CD4-positive, CD25-positive, alpha-beta regulatory T cell (primary cell): ENCODE results near the gene RGS19. TPM values are rescaled to one million over a fixed set of nuclear protein-coding genes. Genes with fewer than 3 reads are reported as not detected.

Source experiments
- ATAC-seq, 2 donors: fragments of 150-1000 bp; cut with Tn5 transposase; one replicate each; pipeline ENCODE4 v1.10.0; 2021; ENCODE audit warnings: low read depth in 2 of 2, moderate number of reproducible peaks in 2 of 2, moderate library complexity in 1 of 2
- DNase-seq, 3 donors: peaks; one replicate each; pipeline versions ENCODE4 v3.0.0 to v3.0.0-alpha.2; 2012 to 2022; ENCODE audit warnings: mixed read lengths in 1 of 3
- H3K27ac ChIP-seq: one replicate; pipeline ENCODE4 v1.7.0; 2013; ENCODE audit warnings: mild to moderate bottlenecking, low read length; ENCODE audit not compliant: insufficient read depth, poor library complexity, severe bottlenecking
- H3K27me3 ChIP-seq: one replicate; pipeline ENCODE4 v1.7.0; 2013; ENCODE audit warnings: low read length; ENCODE audit not compliant: control insufficient read depth, insufficient read depth
- H3K36me3 ChIP-seq: one replicate; pipeline ENCODE4 v1.7.0; 2013; ENCODE audit warnings: mild to moderate bottlenecking, low read length, moderate library complexity; ENCODE audit not compliant: control insufficient read depth, insufficient read depth
- H3K4me1 ChIP-seq: 2 replicates; pipeline ENCODE4 v1.7.0; 2013; ENCODE audit warnings: mild to moderate bottlenecking, low read length; ENCODE audit not compliant: insufficient read depth, control insufficient read depth, poor library complexity, severe bottlenecking
- H3K4me3 ChIP-seq: one replicate; pipeline ENCODE4 v1.7.0; 2013; ENCODE audit warnings: low read depth, mild to moderate bottlenecking, low read length, moderate library complexity
- H3K9me3 ChIP-seq, 2 experiments: 1 replicate in 1 of 2; 2 replicates in 1 of 2; pipeline ENCODE4 v1.7.0; 2013; ENCODE audit warnings: low read length in 2 of 2, mild to moderate bottlenecking in 1 of 2, moderate library complexity in 1 of 2; ENCODE audit not compliant: control insufficient read depth in 2 of 2
- H3K27ac Mint-ChIP-seq, 3 donors: one replicate each; pipeline ENCODE4 v1.8.0; 2020 to 2022; ENCODE audit warnings: mild to moderate bottlenecking in 3 of 3, mixed read lengths in 3 of 3, moderate library complexity in 2 of 3
- H3K27me3 Mint-ChIP-seq: one replicate; pipeline ENCODE4 v1.8.0; 2022; ENCODE audit warnings: mild to moderate bottlenecking, mixed read lengths
- H3K36me3 Mint-ChIP-seq: one replicate; pipeline ENCODE4 v1.8.0; 2020; ENCODE audit warnings: mixed read lengths
- H3K4me1 Mint-ChIP-seq, 4 donors: one replicate each; pipeline ENCODE4 v1.8.0; 2020 to 2022; ENCODE audit warnings: mixed read lengths in 4 of 4, mild to moderate bottlenecking in 1 of 4
- H3K4me3 Mint-ChIP-seq, 4 donors: one replicate each; pipeline ENCODE4 v1.8.0; 2020 to 2022; ENCODE audit warnings: mild to moderate bottlenecking in 4 of 4, mixed read lengths in 4 of 4, moderate library complexity in 3 of 4
- H3K9me3 Mint-ChIP-seq, 7 donors: one replicate each; pipeline ENCODE4 v1.8.0; 2020 to 2022; ENCODE audit warnings: mixed read lengths in 7 of 7, mild to moderate bottlenecking in 3 of 7, moderate library complexity in 2 of 7
- polyA plus RNA-seq, 4 donors: library from polyadenylated mRNA; unstranded; fragments of 300-500 nt; fragmentation: Illumina TruSeq; gene quantifications; one replicate each; pipeline ENCODE4 v1.2.3, GENCODE V29; 2021
- total RNA-seq: library from RNA; stranded (reverse); gene quantifications from one replicate; pipeline ENCODE4 v1.2.3, GENCODE V29; 2022

Gene RGS19
- total and polyA plus RNA-seq, 5 donors from 2014 or later: 50.7 to 105 (median 85.2) TPM

- Mint-ChIP-seq H3K4me1 (peaks cover 0 to 9% (median 5%) of the 10 kb centered on the region in 4 donors), H3K36me3 (no peaks in the 10 kb centered on the region), H3K9me3 (peaks cover 0 to 2% (median 0%) of the 10 kb centered on the region in 7 donors), H3K27me3 (peaks cover 6% of the 10 kb centered on the region), H3K27ac (no peak overlapping the region), H3K4me3 (no peak overlapping the region)
- peaks cover 8% of the 10 kb centered on the region for H3K4me1 ChIP-seq
- DNase-seq: no peak
- H3K9me3 ChIP-seq: no peaks in the 10 kb centered on the region
- no peaks in the 10 kb centered on the region for H3K36me3 ChIP-seq
- H3K27ac ChIP-seq: no peak overlapping the region
- H3K4me3 ChIP-seq: no peak overlapping the region
- H3K27me3 ChIP-seq: no peaks in the 10 kb centered on the region
- ATAC-seq: no peak
Observed at GRCh38 chr20:64116541-64117431, 37.5 kb upstream of the RGS19 start.

- no peaks in the 10 kb centered on the region for H3K36me3 ChIP-seq
- H3K4me3 ChIP-seq: no peak overlapping the region
- H3K36me3 Mint-ChIP-seq: no peaks in the 10 kb centered on the region
- peaks cover 0 to 9% (median 5%) of the 10 kb centered on the region in 4 donors for H3K4me1 Mint-ChIP-seq
- H3K27me3 Mint-ChIP-seq: peaks cover 6% of the 10 kb centered on the region
- no peak overlapping the region for H3K27ac Mint-ChIP-seq
- peaks cover 8% of the 10 kb centered on the region for H3K4me1 ChIP-seq
- H3K4me3 Mint-ChIP-seq: no peak overlapping the region
- ATAC-seq (no peak), DNase-seq (no peak)
- no peaks in the 10 kb centered on the region for H3K9me3 Mint-ChIP-seq
- no peak overlapping the region for H3K27ac ChIP-seq
- H3K27me3 ChIP-seq: no peaks in the 10 kb centered on the region
- no peaks in the 10 kb centered on the region for H3K9me3 ChIP-seq
Observed at GRCh38 chr20:64116016-64116415, 36.7 kb upstream of the RGS19 start.

GRCh38 chr20:64115171-64115911 is 36.0 kb upstream of the RGS19 start:
- Mint-ChIP-seq H3K4me1 (peaks cover 0 to 7% (median 4%) of the 10 kb centered on the region in 4 donors), H3K36me3 (no peaks in the 10 kb centered on the region), H3K27ac (peak overlapping the region in 1 of 3 donors; percentile 66), H3K4me3 (no peak overlapping the region), H3K9me3 (no peaks in the 10 kb centered on the region), H3K27me3 (peaks cover 2% of the 10 kb centered on the region)
- ATAC-seq (no peak), DNase-seq (no peak)
- no peaks in the 10 kb centered on the region for H3K36me3 ChIP-seq
- H3K27ac ChIP-seq: no peak overlapping the region
- H3K9me3 ChIP-seq: no peaks in the 10 kb centered on the region
- no peaks in the 10 kb centered on the region for H3K27me3 ChIP-seq
- H3K4me3 ChIP-seq: no peak overlapping the region
- peaks cover 5% of the 10 kb centered on the region for H3K4me1 ChIP-seq

- Histone ChIP-seq H3K4me3 (no peak overlapping the region), H3K27me3 (no peaks in the 10 kb centered on the region), H3K4me1 (no peaks in the 10 kb centered on the region), H3K36me3 (no peaks in the 10 kb centered on the region), H3K27ac (no peak overlapping the region), H3K9me3 (no peaks in the 10 kb centered on the region)
- ATAC-seq (no peak), DNase-seq (no peak)
- H3K27me3 Mint-ChIP-seq: no peaks in the 10 kb centered on the region
- no peaks in the 10 kb centered on the region for H3K4me1 Mint-ChIP-seq
- H3K9me3 Mint-ChIP-seq: no peaks in the 10 kb centered on the region
- no peaks in the 10 kb centered on the region for H3K36me3 Mint-ChIP-seq
- H3K27ac Mint-ChIP-seq: no peak overlapping the region
- no peak overlapping the region for H3K4me3 Mint-ChIP-seq
Observed at GRCh38 chr20:64114356-64114971, 35.1 kb upstream of the RGS19 start.

GRCh38 chr20:64113796-64114355 is 34.6 kb upstream of the RGS19 start:
- no peaks in the 10 kb centered on the region for H3K27me3 ChIP-seq
- no peak overlapping the region for H3K4me3 Mint-ChIP-seq
- H3K27me3 Mint-ChIP-seq: no peaks in the 10 kb centered on the region
- peak overlapping the region in 1 of 3 donors; percentile 35 for H3K27ac Mint-ChIP-seq
- H3K4me1 Mint-ChIP-seq: no peaks in the 10 kb centered on the region
- H3K9me3 Mint-ChIP-seq: no peaks in the 10 kb centered on the region
- H3K27ac ChIP-seq: no peak overlapping the region
- no peak for DNase-seq
- ATAC-seq: no peak
- H3K36me3 ChIP-seq: no peaks in the 10 kb centered on the region
- no peaks in the 10 kb centered on the region for H3K9me3 ChIP-seq
- no peaks in the 10 kb centered on the region for H3K36me3 Mint-ChIP-seq
- no peaks in the 10 kb centered on the region for H3K4me1 ChIP-seq
- H3K4me3 ChIP-seq: no peak overlapping the region

- Histone ChIP-seq H3K27me3 (no peaks in the 10 kb centered on the region), H3K36me3 (no peaks in the 10 kb centered on the region), H3K9me3 (no peaks in the 10 kb centered on the region), H3K4me1 (no peaks in the 10 kb centered on the region), H3K4me3 (no peak overlapping the region), H3K27ac (no peak overlapping the region)
- DNase-seq: no peak
- Mint-ChIP-seq H3K27me3 (no peaks in the 10 kb centered on the region), H3K4me1 (no peaks in the 10 kb centered on the region), H3K27ac (peak overlapping the region in 1 of 3 donors; percentile 35), H3K36me3 (no peaks in the 10 kb centered on the region), H3K4me3 (no peak overlapping the region), H3K9me3 (no peaks in the 10 kb centered on the region)
- ATAC-seq: no peak
Observed at GRCh38 chr20:64113444-64113775, 34.1 kb upstream of the RGS19 start.

GRCh38 chr20:64112691-64113443 is 33.5 kb upstream of the RGS19 start:
- no peak overlapping the region for H3K4me3 Mint-ChIP-seq
- DNase-seq (no peak), ATAC-seq (no peak)

More at GRCh38 chr20:64112691-64113443, 33.5 kb upstream of the RGS19 start:
- H3K9me3 ChIP-seq: no peaks in the 10 kb centered on the region
- peaks cover 4% of the 10 kb centered on the region for H3K27me3 Mint-ChIP-seq
- H3K36me3 ChIP-seq: no peaks in the 10 kb centered on the region
- peaks cover 0 to under 1% (median 0%) of the 10 kb centered on the region in 4 donors for H3K4me1 Mint-ChIP-seq
- no peaks in the 10 kb centered on the region for H3K4me1 ChIP-seq
- H3K36me3 Mint-ChIP-seq: no peaks in the 10 kb centered on the region
- no peaks in the 10 kb centered on the region for H3K27me3 ChIP-seq
- no peaks in the 10 kb centered on the region for H3K9me3 Mint-ChIP-seq
- no peak overlapping the region for H3K4me3 ChIP-seq
- H3K27ac Mint-ChIP-seq: no peak overlapping the region
- H3K27ac ChIP-seq: no peak overlapping the region
